ENCODE data around the gene RTTN.

DNA sequence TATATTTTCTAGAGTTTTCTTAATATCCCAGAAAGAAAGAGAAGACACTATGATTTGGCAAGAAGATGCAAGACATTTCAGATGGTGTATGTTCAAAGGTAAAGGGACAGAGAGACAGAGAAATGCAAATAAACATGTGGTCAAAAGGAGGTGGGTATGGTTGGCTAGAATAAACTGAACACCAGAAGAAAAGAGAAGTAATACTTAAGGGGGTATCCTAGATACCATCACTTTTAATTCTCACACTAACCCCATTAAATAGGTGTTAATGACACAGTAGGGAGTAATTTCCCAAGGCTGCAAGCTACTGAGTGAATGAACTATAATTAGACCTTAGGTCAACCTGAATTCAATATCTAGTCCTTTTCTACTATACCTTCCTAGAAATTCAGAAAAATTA is 146.6 kb downstream of the RTTN start:
- TF ChIP-seq, protein P1, sequence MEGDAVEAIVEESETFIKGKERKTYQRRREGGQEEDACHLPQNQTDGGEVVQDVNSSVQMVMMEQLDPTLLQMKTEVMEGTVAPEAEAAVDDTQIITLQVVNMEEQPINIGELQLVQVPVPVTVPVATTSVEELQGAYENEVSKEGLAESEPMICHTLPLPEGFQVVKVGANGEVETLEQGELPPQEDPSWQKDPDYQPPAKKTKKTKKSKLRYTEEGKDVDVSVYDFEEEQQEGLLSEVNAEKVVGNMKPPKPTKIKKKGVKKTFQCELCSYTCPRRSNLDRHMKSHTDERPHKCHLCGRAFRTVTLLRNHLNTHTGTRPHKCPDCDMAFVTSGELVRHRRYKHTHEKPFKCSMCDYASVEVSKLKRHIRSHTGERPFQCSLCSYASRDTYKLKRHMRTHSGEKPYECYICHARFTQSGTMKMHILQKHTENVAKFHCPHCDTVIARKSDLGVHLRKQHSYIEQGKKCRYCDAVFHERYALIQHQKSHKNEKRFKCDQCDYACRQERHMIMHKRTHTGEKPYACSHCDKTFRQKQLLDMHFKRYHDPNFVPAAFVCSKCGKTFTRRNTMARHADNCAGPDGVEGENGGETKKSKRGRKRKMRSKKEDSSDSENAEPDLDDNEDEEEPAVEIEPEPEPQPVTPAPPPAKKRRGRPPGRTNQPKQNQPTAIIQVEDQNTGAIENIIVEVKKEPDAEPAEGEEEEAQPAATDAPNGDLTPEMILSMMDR (IDR thresholded peaks at IDR 0.05), result no peak
- TF ChIP-seq POLR2A (IDR thresholded peaks at IDR 0.05), result no peak

Data from body of pancreas (tissue), 4 donors.